Kidney glomerular epithelial cell (primary cell): ENCODE data around the gene NRP2.

Source experiments
- DNase-seq: peaks from one replicate; lab custom pipeline; 2025; lab: John Stamatoyannopoulos, UW

The NRP2 gene

DNA sequence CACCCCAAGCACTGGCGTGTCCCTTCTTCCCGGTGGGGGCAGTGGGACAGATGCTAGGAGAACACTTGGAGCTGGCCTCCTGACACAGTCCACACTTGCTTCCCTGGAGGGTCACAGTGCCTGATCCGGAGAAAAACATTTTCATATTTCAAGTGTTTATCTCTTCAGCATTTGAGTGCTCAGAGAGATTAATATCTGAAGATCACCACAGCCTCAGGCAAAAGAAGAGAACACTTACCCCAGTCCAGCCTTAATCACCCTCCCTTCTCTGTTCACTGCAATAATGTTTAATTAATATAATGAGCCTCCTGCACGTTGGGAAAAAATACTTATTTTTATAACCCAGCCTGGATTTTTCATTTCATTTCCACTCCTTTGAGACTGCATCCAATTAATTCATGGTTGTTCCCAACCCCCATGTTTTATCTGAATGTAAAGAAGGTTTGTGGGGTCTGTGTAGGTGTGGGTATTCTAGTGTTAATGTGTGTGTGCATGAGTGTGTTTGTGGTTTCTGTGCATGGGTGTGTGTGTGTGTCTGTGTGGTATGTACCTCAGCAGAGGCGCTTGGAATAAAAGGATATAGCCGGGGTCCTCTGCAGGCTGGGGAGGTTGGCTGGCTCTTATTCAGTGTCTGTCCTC is 72.1 kb downstream of the NRP2 start:
- DNase-seq, result no peak

GRCh38 chr2:205754924-205755321 is 72.6 kb downstream of the NRP2 start:
- DNase-seq, result peak; percentile 55

- DNase-seq, result no peak
Observed at GRCh38 chr2:205755923-205756322, 73.6 kb downstream of the NRP2 start.

DNA sequence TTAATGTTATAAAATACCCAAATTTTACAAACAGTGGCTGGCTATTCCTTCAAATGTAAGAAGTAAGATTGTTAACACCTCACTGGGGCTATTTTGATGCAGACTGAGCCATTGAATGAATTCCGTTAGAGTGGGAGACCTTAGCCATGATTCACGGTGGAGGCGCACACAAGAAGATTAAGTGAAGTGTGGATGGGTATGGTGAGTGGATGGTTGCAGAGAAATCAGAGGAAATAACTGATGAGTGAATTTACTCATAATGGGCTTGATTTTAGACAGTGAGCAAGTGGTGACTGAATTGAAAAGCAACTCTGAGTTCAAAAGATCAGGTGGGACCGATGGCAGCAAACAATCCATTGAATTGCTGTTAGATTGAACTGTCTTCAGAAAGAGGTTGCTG is 75.0 kb downstream of the NRP2 start:
- no peak for DNase-seq

DNA sequence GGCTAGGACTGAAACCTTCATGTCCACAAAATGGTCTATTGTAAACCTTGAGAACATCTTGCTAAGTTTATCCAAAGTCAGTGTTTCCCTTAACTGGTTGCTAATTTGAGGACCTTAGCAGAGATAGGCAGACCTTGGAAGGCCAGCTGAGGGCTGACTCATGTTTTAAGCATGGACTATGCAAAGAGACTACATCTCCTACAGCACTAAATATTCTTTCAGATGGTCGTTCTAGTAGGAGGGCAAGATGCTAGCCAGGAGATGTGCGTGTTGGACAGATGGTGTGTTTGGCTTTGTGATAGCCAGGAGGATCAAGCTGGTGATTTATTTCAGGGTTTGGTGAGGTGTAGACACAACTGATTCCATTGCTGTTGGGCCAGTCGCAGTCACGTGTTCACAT is 75.8 kb downstream of the NRP2 start:
- no peak for DNase-seq

DNA sequence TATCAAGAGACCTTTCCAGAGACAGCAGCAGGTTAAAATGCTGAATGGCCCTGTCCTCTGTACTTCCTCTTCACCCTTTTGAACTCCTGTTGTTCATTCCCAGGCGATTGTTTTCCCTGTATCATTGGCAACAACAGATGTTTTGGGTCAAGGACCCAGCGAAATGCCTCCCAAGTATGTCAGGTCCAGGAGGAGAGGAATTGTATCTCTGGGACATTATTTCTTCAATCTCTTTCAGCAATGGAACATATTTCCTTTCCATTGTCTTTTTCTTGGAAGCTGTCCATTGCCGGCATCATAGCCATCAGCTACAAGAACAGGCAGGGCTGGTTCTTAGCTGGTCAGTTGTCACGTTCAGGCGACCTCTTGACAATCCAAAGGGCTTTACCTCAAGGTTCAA is 76.2 kb downstream of the NRP2 start:
- no peak for DNase-seq

GRCh38 chr2:205759257-205759656 is 77.0 kb downstream of the NRP2 start:
- no peak for DNase-seq

DNA sequence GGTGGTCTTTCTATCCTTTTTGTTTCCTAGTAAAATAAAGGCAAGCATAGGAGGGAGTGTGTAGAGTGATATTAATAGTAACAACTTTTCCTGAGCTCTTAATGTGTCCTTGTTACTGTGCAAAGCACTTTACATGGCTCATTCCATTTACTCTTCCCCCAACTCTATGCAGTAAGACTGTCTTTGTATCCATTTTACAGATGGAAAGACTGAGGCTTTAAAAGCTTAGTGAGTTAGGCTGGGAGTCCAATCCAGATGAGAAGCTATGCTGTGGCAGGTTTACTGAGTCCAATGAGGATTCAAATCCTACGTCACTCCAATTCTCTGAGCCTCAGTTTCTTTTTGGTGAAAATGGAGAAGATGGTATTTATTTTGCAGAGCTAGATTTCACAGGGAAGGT is 77.4 kb downstream of the NRP2 start:
- DNase-seq, result no peak

DNA sequence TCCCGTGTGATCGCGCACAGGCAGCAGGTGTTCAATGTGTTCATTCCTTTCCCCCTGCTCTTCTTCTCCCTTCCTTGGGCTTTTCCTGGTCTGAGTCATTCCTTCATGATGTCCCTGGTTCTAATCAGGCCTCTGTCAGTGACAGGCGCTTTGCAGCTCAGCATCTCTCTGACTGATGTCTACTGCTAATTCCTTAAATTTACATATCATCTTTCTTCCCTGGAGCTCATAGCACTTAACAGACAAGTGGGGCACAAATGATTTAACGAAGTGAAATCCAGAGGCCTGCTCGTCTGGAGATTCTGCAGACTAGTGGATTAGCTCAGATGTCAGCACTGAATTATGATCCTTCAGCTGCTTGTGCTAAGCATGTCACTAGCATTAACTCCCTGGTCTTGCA is 77.9 kb downstream of the NRP2 start:
- DNase-seq, result no peak

- DNase-seq, result no peak
Observed at GRCh38 chr2:205761421-205761820, 79.1 kb downstream of the NRP2 start.

GRCh38 chr2:205762881-205763280 is 80.6 kb downstream of the NRP2 start:
- DNase-seq, result no peak

DNA sequence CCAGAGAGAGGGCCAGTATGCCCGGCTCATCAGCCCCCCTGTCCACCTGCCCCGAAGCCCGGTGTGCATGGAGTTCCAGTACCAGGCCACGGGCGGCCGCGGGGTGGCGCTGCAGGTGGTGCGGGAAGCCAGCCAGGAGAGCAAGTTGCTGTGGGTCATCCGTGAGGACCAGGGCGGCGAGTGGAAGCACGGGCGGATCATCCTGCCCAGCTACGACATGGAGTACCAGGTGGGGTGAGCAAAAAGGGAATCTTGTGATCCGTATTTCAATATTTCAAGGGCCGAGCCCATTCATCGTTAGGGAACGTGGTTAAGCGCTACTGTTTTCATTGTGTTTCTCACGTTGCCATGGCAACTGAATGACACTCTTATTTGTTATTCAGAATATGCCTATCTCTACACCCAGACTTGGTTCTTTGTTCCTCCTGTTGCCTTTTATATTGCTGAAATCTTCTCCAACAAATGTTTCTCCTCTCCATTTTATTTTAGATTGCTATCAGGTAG is 81.5 kb downstream of the NRP2 start:
- DNase-seq, result no peak

DNA sequence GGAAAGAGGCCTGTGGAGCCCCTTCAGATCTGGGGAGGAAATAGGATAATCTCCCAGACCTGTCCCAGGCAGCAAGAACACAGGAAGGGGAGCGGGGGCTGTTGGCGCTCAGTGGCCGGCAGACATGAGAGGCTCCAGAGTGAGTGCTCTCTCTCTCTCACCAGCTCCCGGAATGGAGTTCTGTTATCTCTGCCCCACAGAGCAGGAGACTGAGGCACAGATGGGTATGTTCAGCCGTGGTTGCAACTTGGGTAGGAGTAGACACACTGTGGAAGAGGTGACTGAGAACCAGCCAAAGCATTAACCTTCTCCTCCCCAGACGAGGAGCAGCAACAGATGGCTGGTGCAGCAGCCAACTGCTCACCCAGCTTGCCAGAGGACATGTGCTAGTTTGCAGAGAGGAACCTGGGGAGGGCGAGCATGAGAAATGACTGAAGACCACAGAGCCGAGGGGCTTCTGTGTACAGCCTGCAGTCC is 82.0 kb downstream of the NRP2 start:
- no peak for DNase-seq

DNA sequence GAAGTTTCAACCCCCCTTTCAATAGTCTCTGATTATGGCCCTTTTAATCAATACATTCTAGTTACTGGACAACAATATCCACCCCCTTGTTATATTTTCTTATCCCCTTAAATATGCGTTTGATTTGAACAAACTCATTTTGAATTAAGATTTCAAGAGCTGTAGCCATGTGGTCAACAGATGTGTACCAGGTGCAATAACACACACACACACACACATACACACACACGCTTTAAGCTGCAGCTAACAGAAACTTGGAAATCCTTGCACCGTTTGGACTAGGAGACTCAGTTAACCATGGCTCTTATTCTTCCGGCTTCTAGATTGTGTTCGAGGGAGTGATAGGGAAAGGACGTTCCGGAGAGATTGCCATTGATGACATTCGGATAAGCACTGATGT is 82.8 kb downstream of the NRP2 start:
- no peak for DNase-seq

DNA sequence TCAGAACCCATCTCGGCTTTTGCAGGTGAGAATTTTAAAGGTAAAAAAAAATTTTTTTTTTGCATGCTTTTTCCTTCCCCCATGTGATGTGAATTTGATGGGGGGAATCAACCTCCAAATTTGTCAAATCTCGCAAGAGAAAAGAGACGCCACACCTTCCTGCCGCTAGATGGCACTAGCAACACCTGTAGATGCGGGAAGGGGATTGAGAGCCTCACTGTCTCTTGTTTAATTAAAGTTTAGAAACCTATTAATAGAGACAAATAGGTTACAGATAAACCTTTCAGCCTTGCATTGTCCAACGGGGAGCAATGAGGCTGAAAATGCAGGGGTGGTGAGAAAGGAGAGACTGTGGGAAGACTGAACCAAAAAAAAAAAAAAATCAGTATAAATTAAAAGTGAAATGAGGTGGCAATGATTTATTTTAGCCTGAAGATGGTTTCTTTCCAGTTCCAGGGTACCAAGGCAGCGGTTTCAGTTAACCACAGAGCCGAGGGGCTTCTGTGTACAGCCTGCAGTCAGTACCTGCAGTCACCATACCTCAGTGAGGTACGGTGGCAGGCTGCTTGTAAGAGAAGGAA is 84.6 kb downstream of the NRP2 start:
- peak; percentile 52 for DNase-seq

DNA sequence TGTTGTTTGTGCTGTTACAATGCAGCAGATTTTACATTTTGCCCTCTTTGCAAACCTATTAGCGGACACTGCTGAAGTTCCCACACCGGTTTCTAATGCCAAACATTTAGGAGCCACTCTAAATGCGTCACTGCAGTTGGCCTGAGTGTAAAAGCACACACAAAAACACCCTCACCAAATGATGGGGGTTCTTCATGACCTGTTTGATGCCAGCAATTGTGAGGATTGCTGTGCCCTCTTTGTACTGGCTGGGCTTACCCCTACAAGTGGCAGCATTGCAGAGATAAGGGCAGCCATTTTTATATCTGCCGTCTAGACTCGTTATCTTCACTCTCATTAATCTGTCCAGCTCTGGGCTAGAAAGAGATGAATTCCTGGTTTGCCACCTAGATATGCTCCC is 85.3 kb downstream of the NRP2 start:
- no peak for DNase-seq

DNA sequence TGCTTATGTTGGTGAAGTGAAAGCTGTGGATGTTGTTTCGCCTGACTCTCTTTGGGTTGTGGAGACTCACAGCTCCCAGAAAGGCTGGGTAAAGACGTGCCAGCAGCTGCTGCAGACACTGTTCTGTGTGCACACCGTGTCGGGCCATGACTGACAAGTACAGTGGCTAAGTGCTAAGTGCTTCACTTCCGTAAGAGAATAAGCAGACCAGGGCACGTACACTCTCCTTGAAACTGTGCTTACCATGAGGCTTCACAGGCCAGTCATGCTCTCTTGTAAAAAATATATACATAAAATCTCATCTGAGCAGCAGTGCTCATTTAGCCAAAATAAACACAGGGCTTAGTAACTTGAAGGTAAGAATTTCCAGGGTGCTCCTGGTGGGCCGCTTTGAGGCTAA is 86.0 kb downstream of the NRP2 start:
- DNase-seq, result no peak

GRCh38 chr2:205768815-205769494 is 86.7 kb downstream of the NRP2 start:
- no peak for DNase-seq

DNA sequence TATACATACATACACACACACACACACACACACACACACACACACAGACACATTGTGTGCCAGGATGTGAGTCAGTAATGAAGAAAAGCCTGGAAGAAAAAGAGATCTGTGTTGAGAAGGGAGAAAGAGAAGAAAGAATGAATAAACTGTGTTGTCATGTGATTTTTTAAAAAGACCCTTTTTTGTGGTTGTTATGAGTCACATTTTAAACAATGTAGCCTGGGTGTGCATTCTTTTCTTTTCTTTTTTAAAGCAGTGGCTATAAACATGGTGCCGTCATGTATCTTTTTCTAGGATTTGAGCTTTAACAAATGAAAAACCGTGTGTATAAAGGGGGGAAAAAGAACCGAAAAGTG is 87.2 kb downstream of the NRP2 start:
- DNase-seq, result peak; percentile 28

- DNase-seq, result no peak
Observed at GRCh38 chr2:205769879-205770278, 87.6 kb downstream of the NRP2 start.

GRCh38 chr2:205770577-205770976 is 88.3 kb downstream of the NRP2 start:
- no peak for DNase-seq

GRCh38 chr2:205771031-205771430 is 88.7 kb downstream of the NRP2 start:
- DNase-seq, result no peak

DNA sequence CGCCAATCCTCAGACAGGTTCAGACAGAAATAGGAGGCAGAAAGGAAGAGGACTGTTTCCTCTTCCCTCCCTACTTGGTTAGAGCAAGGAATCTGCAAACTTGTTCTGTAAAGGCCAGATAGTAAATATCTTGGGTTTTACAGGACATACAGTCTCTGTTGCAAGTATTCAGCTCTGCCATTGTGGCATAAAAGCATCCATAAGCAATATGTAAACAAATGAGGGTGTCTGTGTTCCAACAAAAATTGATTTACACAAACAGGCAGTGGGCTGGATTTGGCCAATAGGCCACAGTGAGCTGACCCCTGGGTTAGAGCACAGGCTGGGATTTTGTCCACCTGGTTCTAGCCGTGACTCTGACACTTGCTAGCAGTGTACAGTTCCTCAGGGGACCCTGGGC is 89.4 kb downstream of the NRP2 start:
- DNase-seq, result no peak

DNA sequence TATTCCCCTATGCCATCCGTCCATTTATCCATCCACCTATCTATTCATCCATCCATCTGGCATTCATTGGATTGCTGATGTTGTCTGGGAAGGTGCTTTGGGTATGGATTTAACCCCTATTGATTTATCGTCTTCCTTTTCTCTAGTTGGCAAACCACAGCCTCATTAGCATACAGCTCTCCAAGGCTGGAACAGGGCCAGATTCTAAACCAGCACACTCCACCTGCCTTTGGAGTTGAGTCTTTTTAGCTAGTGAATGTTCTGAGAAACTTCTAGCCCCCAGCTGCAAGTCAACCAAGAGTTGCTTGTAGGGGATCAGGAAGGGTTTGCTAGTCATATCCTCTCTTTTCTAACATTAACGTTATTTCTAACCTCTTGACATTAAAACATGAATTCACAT is 90.7 kb downstream of the NRP2 start:
- DNase-seq, result no peak
